Measurements from ENCODE around the gene CERKL.

DNA sequence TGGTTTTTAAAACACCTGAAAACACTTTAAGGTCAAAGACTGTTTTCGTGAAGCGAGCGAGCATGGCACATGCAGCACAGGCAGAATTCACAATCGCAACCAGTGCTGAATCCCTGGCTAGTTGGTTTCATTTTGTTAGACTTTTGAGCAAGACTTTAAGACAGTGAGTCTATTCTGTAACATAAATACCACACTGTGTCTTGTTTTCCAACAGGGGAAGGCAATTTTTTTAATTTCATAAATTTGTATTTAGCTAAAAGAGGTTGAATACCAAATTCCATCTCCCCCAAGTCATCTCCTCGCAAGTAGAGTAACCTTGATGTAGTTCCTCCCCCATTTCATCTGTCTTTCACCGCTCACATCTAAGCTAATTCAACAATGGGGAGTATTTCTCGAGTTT lies 1.4 kb downstream of the CERKL start:
- TF ChIP-seq, protein P1, sequence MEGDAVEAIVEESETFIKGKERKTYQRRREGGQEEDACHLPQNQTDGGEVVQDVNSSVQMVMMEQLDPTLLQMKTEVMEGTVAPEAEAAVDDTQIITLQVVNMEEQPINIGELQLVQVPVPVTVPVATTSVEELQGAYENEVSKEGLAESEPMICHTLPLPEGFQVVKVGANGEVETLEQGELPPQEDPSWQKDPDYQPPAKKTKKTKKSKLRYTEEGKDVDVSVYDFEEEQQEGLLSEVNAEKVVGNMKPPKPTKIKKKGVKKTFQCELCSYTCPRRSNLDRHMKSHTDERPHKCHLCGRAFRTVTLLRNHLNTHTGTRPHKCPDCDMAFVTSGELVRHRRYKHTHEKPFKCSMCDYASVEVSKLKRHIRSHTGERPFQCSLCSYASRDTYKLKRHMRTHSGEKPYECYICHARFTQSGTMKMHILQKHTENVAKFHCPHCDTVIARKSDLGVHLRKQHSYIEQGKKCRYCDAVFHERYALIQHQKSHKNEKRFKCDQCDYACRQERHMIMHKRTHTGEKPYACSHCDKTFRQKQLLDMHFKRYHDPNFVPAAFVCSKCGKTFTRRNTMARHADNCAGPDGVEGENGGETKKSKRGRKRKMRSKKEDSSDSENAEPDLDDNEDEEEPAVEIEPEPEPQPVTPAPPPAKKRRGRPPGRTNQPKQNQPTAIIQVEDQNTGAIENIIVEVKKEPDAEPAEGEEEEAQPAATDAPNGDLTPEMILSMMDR (IDR thresholded peaks at IDR 0.05): no peak
- no peak for TF ChIP-seq POLR2A (IDR thresholded peaks at IDR 0.05)
